GM13976 (cell line): ENCODE measurements around the gene NUMBL.

Source experiments
- DNase-seq: peaks from one replicate; pipeline ENCODE4 v3.0.0; 2012; ENCODE audit warnings: low spot score
- CTCF ChIP-seq: IDR thresholded peaks from 2 replicates; pipeline ENCODE4 v1.5.1; 2012; ENCODE audit warnings: borderline replicate concordance, mild to moderate bottlenecking; ENCODE audit not compliant: insufficient read depth; ENCODE audit errors: extremely low read depth, missing control alignments, control extremely low read depth
- in situ Hi-C: fragments of 300-500 bp; cut with MboI; formaldehyde crosslinking; loops from one replicate; pipeline ENCODE4 v1.12.0; 2022; ENCODE audit warnings: low sequenced_read_pairs, mixed read lengths, inconsistent platforms; ENCODE audit not compliant: unreplicated experiment

The NUMBL gene

GRCh38 chr19:40617961-40618360 is 72.5 kb downstream of the NUMBL start:
- TF ChIP-seq CTCF = no peak
- in situ Hi-C loops = loop anchor here (25.0 kb wide), 1 partner anchor 306 kb away; no protein-coding TSS in a partner anchor
- no peak for DNase-seq

DNA sequence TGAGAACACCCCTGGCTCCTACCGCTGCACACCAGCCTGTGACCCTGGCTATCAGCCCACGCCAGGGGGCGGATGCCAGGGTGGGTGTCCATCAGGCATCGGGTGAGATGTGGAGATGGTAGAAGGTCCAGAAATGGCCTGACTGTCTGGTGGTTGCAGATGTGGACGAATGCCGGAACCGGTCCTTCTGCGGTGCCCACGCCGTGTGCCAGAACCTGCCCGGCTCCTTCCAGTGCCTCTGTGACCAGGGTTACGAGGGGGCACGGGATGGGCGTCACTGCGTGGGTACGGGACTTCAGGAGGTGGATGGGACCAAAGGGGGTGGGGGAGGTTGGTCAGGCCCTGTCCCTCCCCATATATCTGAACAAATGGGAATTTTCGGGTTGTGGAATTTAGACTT is 73.5 kb downstream of the NUMBL start:
- DNase-seq = no peak
- TF ChIP-seq CTCF = no peak
- in situ Hi-C loops = loop anchor here (25.0 kb wide), 1 partner anchor 305 kb away; no protein-coding TSS in a partner anchor

DNA sequence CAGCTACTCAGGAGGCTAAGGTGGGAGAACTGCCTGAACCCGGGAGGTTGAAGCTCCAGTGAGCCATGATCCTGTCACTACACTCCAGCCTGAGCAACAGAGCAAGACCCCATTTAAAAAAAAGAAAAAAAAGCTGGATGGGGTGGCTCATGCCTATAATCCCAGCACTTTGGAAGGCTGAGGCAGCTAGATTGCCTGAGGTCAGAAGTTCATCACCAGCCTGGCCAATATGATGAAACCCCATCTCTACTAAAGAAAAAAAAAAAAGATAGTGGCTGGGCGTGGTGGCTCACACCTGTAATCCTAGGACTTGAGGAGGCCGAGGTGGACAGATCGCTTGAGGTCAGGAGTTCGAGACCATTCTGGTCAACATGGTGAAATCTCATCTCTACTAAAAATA is 74.3 kb downstream of the NUMBL start:
- no peak for DNase-seq
- no peak for TF ChIP-seq CTCF
- in situ Hi-C loops = loop anchor here (25.0 kb wide), 1 partner anchor 304 kb away; no protein-coding TSS in a partner anchor
